MM.1S (cell line): ENCODE measurements around the gene POC5.

Source experiments
- DNase-seq: peaks from one replicate; pipeline ENCODE4 v3.0.0-alpha.2; 2015
- H2AFZ ChIP-seq: fragments of 300-600 bp; sonication (generic); 2 replicates; pipeline ENCODE4 v1.6.0; 2016; ENCODE audit warnings: antibody characterized with exemption, low read length
- H3F3A ChIP-seq: fragments of 300-600 bp; sonication (generic); 2 replicates; pipeline ENCODE4 v1.6.1; 2016; ENCODE audit warnings: mild to moderate bottlenecking, antibody characterized with exemption, low read length, moderate library complexity, mixed read lengths; ENCODE audit not compliant: insufficient read depth
- H3K27ac ChIP-seq: fragments of 300-600 bp; sonication (generic); 2 replicates; pipeline ENCODE4 v1.5.1; 2016; ENCODE audit warnings: mild to moderate bottlenecking, low read length
- H3K27me3 ChIP-seq: fragments of 300-600 bp; sonication (generic); replicated peaks from 2 replicates; pipeline ENCODE4 v1.6.0; 2016; ENCODE audit warnings: low read length; ENCODE audit not compliant: insufficient read depth
- H3K36me3 ChIP-seq: fragments of 300-600 bp; sonication (generic); replicated peaks from 2 replicates; pipeline ENCODE4 v1.6.1; 2016; ENCODE audit warnings: mild to moderate bottlenecking, low read length, mixed read lengths; ENCODE audit not compliant: insufficient read depth
- H3K4me1 ChIP-seq: fragments of 300-600 bp; sonication (generic); 2 replicates; pipeline ENCODE4 v1.6.1; 2016; ENCODE audit warnings: low read length, mixed read lengths
- H3K4me2 ChIP-seq: fragments of 300-600 bp; sonication (generic); 2 replicates; pipeline ENCODE4 v1.6.0; 2016; ENCODE audit warnings: low read depth, low read length
- H3K4me3 ChIP-seq: fragments of 300-600 bp; sonication (generic); 2 replicates; pipeline ENCODE4 v1.5.1; 2016; ENCODE audit warnings: low read length, mixed read lengths
- H3K79me2 ChIP-seq: fragments of 300-600 bp; sonication (generic); 2 replicates; pipeline ENCODE4 v1.6.1; 2016; ENCODE audit warnings: mixed run types, low read length, mixed read lengths
- H3K9ac ChIP-seq: fragments of 300-600 bp; sonication (generic); 2 replicates; pipeline ENCODE4 v1.6.1; 2016; ENCODE audit warnings: low read length, mixed read lengths
- H3K9me2 ChIP-seq: fragments of 300-600 bp; sonication (generic); replicated peaks from 2 replicates; pipeline ENCODE4 v1.6.1; 2016; ENCODE audit warnings: mild to moderate bottlenecking, low read length, mixed read lengths; ENCODE audit not compliant: insufficient read depth
- H3K9me3 ChIP-seq: fragments of 300-600 bp; sonication (generic); replicated peaks from 2 replicates; pipeline ENCODE4 v1.6.1; 2016; ENCODE audit warnings: mild to moderate bottlenecking, low read length, mixed read lengths; ENCODE audit not compliant: insufficient read depth
- H4K20me1 ChIP-seq: fragments of 300-600 bp; sonication (generic); 2 replicates; pipeline ENCODE4 v1.6.1; 2016; ENCODE audit warnings: mild to moderate bottlenecking, low read length, moderate library complexity, mixed read lengths; ENCODE audit not compliant: insufficient read depth
- CTCF ChIP-seq: fragments of 300-600 bp; sonication (generic); IDR thresholded peaks from 2 replicates; pipeline ENCODE4 v1.5.1; 2016; ENCODE audit warnings: antibody characterized with exemption, low read length, mixed read lengths
- EZH2 ChIP-seq: fragments of 300-600 bp; sonication (generic); optimal IDR thresholded peaks from 2 replicates; pipeline ENCODE3; 2017; ENCODE audit warnings: low read depth, mild to moderate bottlenecking, antibody characterized with exemption, low read length, mixed read lengths
- EZH2phosphoT487 ChIP-seq: fragments of 300-600 bp; sonication (generic); IDR thresholded peaks from 2 replicates; pipeline ENCODE4 v1.6.1; 2018; ENCODE audit warnings: antibody characterized with exemption, low read length

The POC5 gene

GRCh38 chr5:75707911-75708509 lies 9.2 kb downstream of the POC5 start:
- peaks cover 5% of the 10 kb centered on the region; the same call in 1 of the 2 replicates for H3K36me3 ChIP-seq
- no peaks in the 10 kb centered on the region for H3K9me2 ChIP-seq
- no peak overlapping the region for H3K4me3 ChIP-seq
- TF ChIP-seq EZH2 (no peak), EZH2phosphoT487 (no peak), CTCF (no peak)
- no peaks in the 10 kb centered on the region for H3K9me3 ChIP-seq
- peaks cover 8% of the 10 kb centered on the region; the same call in 1 of the 2 replicates for H4K20me1 ChIP-seq
- no peaks in the 10 kb centered on the region for H3F3A ChIP-seq
- DNase-seq, result no peak
- H3K79me2 ChIP-seq, result peaks cover 36% of the 10 kb centered on the region
- H3K4me1 ChIP-seq, result no peaks in the 10 kb centered on the region
- no peak overlapping the region for H3K27ac ChIP-seq
- no peak overlapping the region for H3K4me2 ChIP-seq
- no peak overlapping the region for H3K9ac ChIP-seq
- H2AFZ ChIP-seq, result no peak overlapping the region
- no peaks in the 10 kb centered on the region for H3K27me3 ChIP-seq

- Histone ChIP-seq H3K4me3 (no peak overlapping the region), H4K20me1 (peaks cover 3% of the 10 kb centered on the region; the same call in 1 of the 2 replicates), H3K79me2 (peaks cover 34% of the 10 kb centered on the region), H3K9ac (no peak overlapping the region), H3K36me3 (peaks cover 15% of the 10 kb centered on the region; the same call in 1 of the 2 replicates), H3K4me2 (no peak overlapping the region), H3K9me2 (no peaks in the 10 kb centered on the region), H3K9me3 (no peaks in the 10 kb centered on the region), H3F3A (no peaks in the 10 kb centered on the region), H2AFZ (no peak overlapping the region), H3K4me1 (no peaks in the 10 kb centered on the region), H3K27ac (no peak overlapping the region), H3K27me3 (no peaks in the 10 kb centered on the region)
- TF ChIP-seq EZH2phosphoT487 (no peak), CTCF (no peak), EZH2 (no peak)
- DNase-seq, result no peak
Observed at GRCh38 chr5:75706775-75707174, 10.5 kb downstream of the POC5 start.

GRCh38 chr5:75706016-75706415 lies 11.2 kb downstream of the POC5 start:
- no peaks in the 10 kb centered on the region for H3K9me2 ChIP-seq
- no peak overlapping the region for H3K9ac ChIP-seq
- peaks cover 29% of the 10 kb centered on the region for H3K79me2 ChIP-seq
- 0 out of 2 replicates have a peak, but pooled peaks cover 3% of the 10 kb centered on the region for H4K20me1 ChIP-seq
- H3F3A ChIP-seq, result no peaks in the 10 kb centered on the region
- H3K4me1 ChIP-seq, result no peaks in the 10 kb centered on the region
- H3K4me3 ChIP-seq, result no peak overlapping the region
- no peaks in the 10 kb centered on the region for H3K9me3 ChIP-seq
- DNase-seq, result no peak
- no peak overlapping the region for H3K4me2 ChIP-seq
- H3K36me3 ChIP-seq, result peaks cover 17% of the 10 kb centered on the region; the same call in 1 of the 2 replicates
- H3K27ac ChIP-seq, result no peak overlapping the region
- TF ChIP-seq EZH2phosphoT487, result no peak
- TF ChIP-seq CTCF, result no peak
- no peak for TF ChIP-seq EZH2
- no peak overlapping the region for H2AFZ ChIP-seq
- no peaks in the 10 kb centered on the region for H3K27me3 ChIP-seq
